GM23248 (cell line): ENCODE data around the gene GLIPR1L1. TPM values are rescaled to one million over a fixed set of nuclear protein-coding genes. Genes with fewer than 3 reads are reported as not detected.

Experiments
- DNase-seq: peaks from one replicate; pipeline ENCODE4 v3.0.0-alpha.2; 2015
- H2AFZ ChIP-seq: fragments of 200-600 bp; sonication (generic); 2 replicates; pipeline ENCODE4 v1.6.1; 2016; ENCODE audit warnings: antibody characterized with exemption
- H3F3A ChIP-seq: fragments of 200-600 bp; sonication (generic); 2 replicates; pipeline ENCODE4 v1.6.1; 2016; ENCODE audit warnings: mild to moderate bottlenecking, antibody characterized with exemption, mixed run types; ENCODE audit not compliant: insufficient read depth
- H3K27ac ChIP-seq: fragments of 200-600 bp; sonication (generic); 2 replicates; pipeline ENCODE4 v1.5.1; 2016; ENCODE audit warnings: mild to moderate bottlenecking
- H3K27me3 ChIP-seq: fragments of 200-600 bp; sonication (generic); replicated peaks from 2 replicates; pipeline ENCODE4 v1.6.1; 2016; ENCODE audit warnings: mild to moderate bottlenecking; ENCODE audit not compliant: insufficient read depth
- H3K36me3 ChIP-seq: fragments of 200-600 bp; sonication (generic); 2 replicates; pipeline ENCODE4 v1.6.1; 2016; ENCODE audit warnings: low read depth, mild to moderate bottlenecking
- H3K4me1 ChIP-seq: fragments of 200-600 bp; sonication (generic); 2 replicates; pipeline ENCODE4 v1.6.1; 2016; ENCODE audit warnings: mild to moderate bottlenecking; ENCODE audit not compliant: insufficient read depth
- H3K4me2 ChIP-seq: fragments of 200-600 bp; sonication (generic); one replicate; pipeline ENCODE4 v1.6.1; 2016; ENCODE audit warnings: mild to moderate bottlenecking; ENCODE audit not compliant: unreplicated experiment
- H3K4me3 ChIP-seq: fragments of 200-600 bp; sonication (generic); 2 replicates; pipeline ENCODE4 v1.5.1; 2016; ENCODE audit warnings: mild to moderate bottlenecking
- H3K79me2 ChIP-seq: fragments of 200-600 bp; sonication (generic); 2 replicates; pipeline ENCODE4 v1.6.1; 2016; ENCODE audit warnings: mild to moderate bottlenecking; ENCODE audit not compliant: insufficient read depth
- H3K9ac ChIP-seq: fragments of 200-600 bp; sonication (generic); 2 replicates; pipeline ENCODE4 v1.6.1; 2016; ENCODE audit warnings: mild to moderate bottlenecking
- H3K9me2 ChIP-seq: fragments of 200-600 bp; sonication (generic); 2 replicates; pipeline ENCODE4 v1.6.1; 2016; ENCODE audit warnings: mixed run types, mild to moderate bottlenecking, moderate library complexity; ENCODE audit not compliant: insufficient read depth
- H3K9me3 ChIP-seq: fragments of 200-600 bp; sonication (generic); one replicate; pipeline ENCODE4 v1.6.1; 2017; ENCODE audit warnings: low read depth
- H4K20me1 ChIP-seq: fragments of 200-600 bp; sonication (generic); 2 replicates; pipeline ENCODE4 v1.6.0; 2016; ENCODE audit not compliant: insufficient read depth
- EZH2 ChIP-seq: fragments of 200-600 bp; sonication (generic); IDR thresholded peaks from 2 replicates; pipeline ENCODE4 v1.6.1; 2018; ENCODE audit warnings: antibody characterized with exemption, mild to moderate bottlenecking; ENCODE audit not compliant: insufficient read depth, poor library complexity, severe bottlenecking
- EZH2phosphoT487 ChIP-seq: fragments of 200-600 bp; sonication (generic); IDR thresholded peaks from 2 replicates; pipeline ENCODE4 v1.6.1; 2018; ENCODE audit warnings: antibody characterized with exemption, moderate library complexity, mild to moderate bottlenecking, low read depth; ENCODE audit not compliant: insufficient read depth
- WGBS, 2 experiments: methylation state at CpG; one replicate each; pipeline ENCODE4 v1.1.6; 2015 to 2017; ENCODE audit warnings: low lambda C conversion rate in 2 of 2, low coverage in 1 of 2; ENCODE audit errors: missing lambda C conversion rate in 2 of 2; 5-methylcytosine and 5-hydroxymethylcytosine counted together
- in situ Hi-C: fragments of 300-500 bp; cut with MboI; formaldehyde crosslinking; loops from 2 replicates; pipeline ENCODE4 v1.15.0; 2020
- polyA plus RNA-seq: library from polyadenylated mRNA; unstranded; fragments of >200 nt; fragmentation: Nextera tagmentation; extraction: Ambion mirVana; gene quantifications from 2 replicates; pipeline ENCODE4 v1.2.1, GENCODE V29; 2016
- total RNA-seq: library from RNA; depleted of rRNA; stranded (reverse); fragments of >200 nt; shearing (Covaris generic); gene quantifications from 2 replicates; pipeline ENCODE4 v1.2.3, GENCODE V29; 2014

GLIPR1L1 gene
- total and polyA plus RNA-seq, 2 experiments from 2014 or later, result not detected

DNA sequence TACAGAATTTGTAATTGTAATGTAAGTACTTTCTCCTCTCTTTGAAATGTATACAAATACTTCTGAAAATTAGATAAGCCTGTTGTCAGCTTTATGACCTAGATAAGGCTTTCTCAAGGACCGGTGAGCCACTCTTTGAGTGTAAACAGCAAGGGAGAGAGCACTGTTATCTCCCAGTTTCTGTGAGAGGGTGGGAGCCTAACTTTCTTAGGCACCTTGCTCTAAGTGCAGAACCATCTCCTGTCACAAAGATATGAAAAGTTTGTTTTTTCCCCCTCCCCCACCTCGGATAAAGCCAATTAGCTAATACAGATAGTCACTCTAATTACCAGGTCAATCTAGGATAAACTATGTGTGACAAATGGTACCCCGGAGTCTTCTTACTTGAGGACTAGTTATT, 40.1 kb upstream of the GLIPR1L1 start:
- no peaks in the 10 kb centered on the region for H3K9me2 ChIP-seq
- H3K27ac ChIP-seq, result no peak overlapping the region
- no peaks in the 10 kb centered on the region for H3K27me3 ChIP-seq
- no peak overlapping the region for H3K9ac ChIP-seq
- no peak overlapping the region for H2AFZ ChIP-seq
- no peaks in the 10 kb centered on the region for H3F3A ChIP-seq
- no peaks in the 10 kb centered on the region for H3K36me3 ChIP-seq
- H3K79me2 ChIP-seq, result no peaks in the 10 kb centered on the region
- 12 to 28% methylated on average over 3 of the region's 3 CpGs for WGBS, 2 experiments
- in situ Hi-C loops, result no loop called here
- no peak overlapping the region for H3K4me3 ChIP-seq
- no peak for DNase-seq
- H4K20me1 ChIP-seq, result no peaks in the 10 kb centered on the region
- H3K4me2 ChIP-seq, result no peak overlapping the region
- TF ChIP-seq EZH2 (no peak), EZH2phosphoT487 (no peak)
- no peaks in the 10 kb centered on the region for H3K9me3 ChIP-seq
- no peaks in the 10 kb centered on the region for H3K4me1 ChIP-seq

DNA sequence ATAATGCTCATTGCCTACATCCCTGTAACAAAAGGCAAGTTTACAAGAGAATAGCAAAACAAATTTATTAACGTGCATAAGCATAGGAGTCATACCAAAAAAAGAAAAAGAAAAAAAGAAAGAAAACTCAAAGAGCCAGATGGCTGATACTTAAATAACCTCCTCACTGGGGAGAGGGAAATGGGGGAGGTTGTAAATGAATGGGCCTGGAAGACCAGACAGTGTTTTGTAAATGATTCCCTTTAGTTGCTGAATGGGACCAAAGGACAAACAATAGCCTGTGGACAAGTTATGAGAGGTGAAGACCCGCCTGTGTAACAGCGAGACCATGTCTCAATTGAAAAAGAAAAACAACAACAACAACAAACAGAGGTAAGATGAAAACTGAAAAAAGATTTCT, 39.7 kb upstream of the GLIPR1L1 start:
- TF ChIP-seq EZH2 (no peak), EZH2phosphoT487 (no peak)
- Histone ChIP-seq H3K9me2 (no peaks in the 10 kb centered on the region), H3K9me3 (no peaks in the 10 kb centered on the region), H3K4me2 (no peak overlapping the region), H3K4me3 (no peak overlapping the region), H3K4me1 (no peaks in the 10 kb centered on the region), H2AFZ (no peak overlapping the region), H3K36me3 (no peaks in the 10 kb centered on the region), H4K20me1 (no peaks in the 10 kb centered on the region), H3F3A (no peaks in the 10 kb centered on the region), H3K27me3 (no peaks in the 10 kb centered on the region), H3K79me2 (no peaks in the 10 kb centered on the region), H3K27ac (no peak overlapping the region), H3K9ac (no peak overlapping the region)
- DNase-seq, result no peak
- 57 to 60% methylated on average over 3 of the region's 3 CpGs for WGBS, 2 experiments
- in situ Hi-C loops, result no loop called here

DNA sequence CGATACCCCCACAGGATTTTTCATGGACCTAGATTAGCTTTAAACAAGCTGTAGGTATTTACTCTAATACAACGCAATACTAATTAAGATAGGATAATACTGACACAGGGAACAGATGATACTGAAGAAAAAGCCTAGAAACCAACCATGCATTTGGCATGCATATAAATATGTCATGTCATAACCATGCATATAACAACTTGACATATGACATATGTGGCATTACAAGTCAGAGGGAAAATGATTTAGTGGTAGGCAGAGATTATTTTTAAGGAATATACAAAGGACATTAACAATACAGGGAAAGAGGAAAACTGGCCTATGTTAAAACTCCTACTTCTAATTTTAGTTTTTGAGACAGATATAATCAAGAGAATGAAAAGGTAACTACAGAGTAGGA, 32.2 kb upstream of the GLIPR1L1 start:
- H3K79me2 ChIP-seq, result no peaks in the 10 kb centered on the region
- no peaks in the 10 kb centered on the region for H3K27me3 ChIP-seq
- 70 to 71% methylated on average over 2 of the region's 2 CpGs for WGBS, 2 experiments
- in situ Hi-C loops, result no loop called here
- TF ChIP-seq EZH2 (no peak), EZH2phosphoT487 (no peak)
- no peak overlapping the region for H3K4me3 ChIP-seq
- no peak overlapping the region for H3K9ac ChIP-seq
- no peak for DNase-seq
- H3K9me3 ChIP-seq, result no peaks in the 10 kb centered on the region
- H3K9me2 ChIP-seq, result no peaks in the 10 kb centered on the region
- H3K36me3 ChIP-seq, result no peaks in the 10 kb centered on the region
- H2AFZ ChIP-seq, result no peak overlapping the region
- no peaks in the 10 kb centered on the region for H3K4me1 ChIP-seq
- H3K4me2 ChIP-seq, result no peak overlapping the region
- no peaks in the 10 kb centered on the region for H4K20me1 ChIP-seq
- H3F3A ChIP-seq, result no peaks in the 10 kb centered on the region
- no peak overlapping the region for H3K27ac ChIP-seq

DNA sequence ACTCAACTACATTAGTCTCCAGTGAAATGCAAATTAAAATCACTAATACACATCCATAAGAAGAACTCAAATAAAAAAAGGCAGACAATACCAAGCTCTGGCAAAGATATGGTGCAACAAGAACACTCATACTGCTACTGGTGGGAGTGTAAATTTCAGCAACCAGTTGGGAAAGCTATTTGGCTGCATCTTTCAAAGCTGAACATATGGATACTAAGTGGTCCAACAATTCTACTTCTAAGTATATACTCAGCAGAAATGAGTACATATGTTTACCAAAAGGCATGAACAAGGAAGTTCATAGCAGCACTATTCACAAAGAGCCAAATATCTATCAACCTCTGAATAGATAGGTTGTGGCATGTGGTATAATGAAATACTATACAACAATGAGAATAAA, 31.7 kb upstream of the GLIPR1L1 start:
- Histone ChIP-seq H3K9ac (no peak overlapping the region), H3K9me3 (no peaks in the 10 kb centered on the region), H3K4me3 (no peak overlapping the region), H3K79me2 (no peaks in the 10 kb centered on the region), H3K27ac (no peak overlapping the region), H3K27me3 (no peaks in the 10 kb centered on the region), H3K36me3 (no peaks in the 10 kb centered on the region), H3K9me2 (no peaks in the 10 kb centered on the region), H2AFZ (no peak overlapping the region), H3K4me2 (no peak overlapping the region), H3K4me1 (no peaks in the 10 kb centered on the region), H3F3A (no peaks in the 10 kb centered on the region), H4K20me1 (no peaks in the 10 kb centered on the region)
- TF ChIP-seq EZH2phosphoT487 (no peak), EZH2 (no peak)
- in situ Hi-C loops, result no loop called here
- no peak for DNase-seq
